Fibroblast of the conjunctiva (primary cell): ENCODE measurements around the gene NT5DC1.

Experiments
- DNase-seq: peaks from one replicate; pipeline ENCODE4 v3.0.0-alpha.2; 2010; ENCODE audit warnings: low read depth

Gene NT5DC1

DNA sequence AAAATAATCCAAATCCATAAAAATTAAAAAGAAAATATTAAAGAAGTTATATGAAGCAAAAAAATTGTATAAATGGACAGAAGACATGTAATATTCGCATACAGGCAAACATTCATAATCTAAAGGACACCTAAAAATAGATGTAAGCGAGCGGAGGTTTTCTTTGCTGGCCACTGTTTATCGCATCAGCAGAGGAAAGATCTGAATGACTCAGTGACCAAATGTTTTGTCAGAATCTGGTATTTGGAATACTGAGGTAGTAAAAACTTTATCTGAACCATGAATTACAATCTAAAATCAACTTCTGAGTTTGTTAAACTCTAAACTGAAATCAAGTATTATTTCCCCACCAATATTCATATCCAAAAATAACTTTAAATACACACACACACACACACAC, 145.4 kb downstream of the NT5DC1 start:
- DNase-seq: no peak

DNA sequence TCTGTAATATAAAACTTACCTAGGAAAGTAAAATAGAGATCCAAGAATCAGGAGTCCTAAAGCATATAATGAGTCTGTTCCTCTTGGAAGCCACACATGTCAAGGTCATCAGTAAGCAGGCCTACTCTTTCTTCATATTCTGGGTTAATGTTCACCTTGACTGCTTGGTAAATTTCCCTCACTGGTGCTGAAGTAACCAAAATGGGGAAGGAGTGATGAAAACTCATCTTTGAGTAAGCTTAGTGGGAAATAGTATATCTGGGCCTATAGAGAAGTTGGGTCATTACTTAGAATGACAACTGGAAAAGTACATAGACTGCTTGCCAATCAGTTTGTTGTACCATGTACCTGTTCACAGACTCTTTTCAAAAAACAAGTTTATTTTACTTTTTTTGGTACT, 146.6 kb downstream of the NT5DC1 start:
- no peak for DNase-seq

DNA sequence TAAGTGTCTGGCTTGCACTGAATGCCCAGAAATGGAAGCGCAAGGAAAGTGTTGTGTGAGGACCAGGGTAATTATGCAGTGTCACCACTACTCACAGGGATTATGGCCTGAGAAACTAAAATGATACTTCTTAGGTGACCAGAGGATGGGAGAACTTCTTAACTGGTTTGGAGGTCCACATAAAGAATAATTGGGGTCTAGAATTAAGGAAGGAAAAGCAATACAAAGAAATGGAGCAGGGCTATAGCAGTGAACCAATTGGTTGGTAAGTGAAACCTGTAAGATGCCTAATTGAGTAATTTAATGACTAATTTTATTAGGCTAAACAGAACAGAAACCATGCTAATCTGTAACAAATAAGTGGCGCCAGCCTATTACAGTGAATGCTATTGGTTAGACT, 147.9 kb downstream of the NT5DC1 start:
- DNase-seq: no peak

DNA sequence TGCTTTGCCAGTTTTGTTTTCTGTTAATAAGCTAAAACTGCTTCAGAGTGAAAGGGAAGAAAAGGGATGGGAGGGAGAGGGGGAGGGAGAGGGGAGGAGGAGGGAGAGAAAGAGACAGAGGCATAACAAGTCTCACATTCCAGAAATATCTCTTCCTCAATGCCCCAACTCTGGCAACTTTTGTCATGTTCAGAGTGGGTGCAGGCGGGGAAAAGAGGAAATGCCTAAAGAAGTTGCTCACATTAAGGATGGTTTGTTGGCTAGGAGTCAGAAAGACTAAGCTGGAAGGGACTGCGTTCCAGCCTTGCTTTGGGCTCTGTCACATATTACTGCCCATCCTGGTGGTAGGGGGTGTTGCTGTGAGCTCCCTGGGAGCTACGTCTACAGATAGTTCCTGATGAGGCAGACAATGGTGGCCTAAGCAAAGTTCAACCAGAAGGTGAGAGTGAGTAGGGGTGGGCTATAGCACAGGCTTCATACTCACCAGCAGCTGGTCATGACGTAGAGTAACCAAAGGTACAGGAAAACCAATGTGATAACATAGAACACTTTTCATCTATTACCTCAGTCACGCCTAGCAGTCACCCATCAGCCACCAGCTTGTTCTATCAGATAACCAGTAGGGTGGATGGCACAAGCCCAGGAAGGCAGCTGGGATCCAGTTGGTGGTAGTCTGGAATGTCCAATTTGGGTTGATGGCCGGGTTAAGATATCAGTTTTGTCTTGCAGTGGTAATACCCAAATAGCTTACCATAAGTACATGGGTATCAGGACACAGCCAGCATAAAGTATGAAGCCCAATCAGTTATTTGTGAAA, 151.1 kb downstream of the NT5DC1 start:
- no peak for DNase-seq

DNA sequence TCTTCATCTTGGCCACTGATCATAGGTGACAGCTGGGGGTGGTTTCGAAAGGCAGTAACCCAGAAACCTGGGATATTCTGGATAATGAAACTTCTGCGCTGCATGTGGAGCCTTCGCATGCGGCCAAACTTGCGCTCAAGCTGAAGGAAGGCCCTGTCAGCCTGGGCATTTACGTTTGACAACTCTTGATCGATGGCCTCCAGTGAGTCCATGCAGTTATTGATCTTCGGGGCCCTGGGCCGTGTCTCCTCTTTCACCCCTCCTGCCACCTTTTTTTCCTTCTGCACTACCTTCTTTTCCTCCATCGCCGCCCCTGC, 152.5 kb downstream of the NT5DC1 start:
- no peak for DNase-seq

GRCh38 chr6:116253505-116254296, 153.0 kb downstream of the NT5DC1 start, which contains the start of gene TSPYL4:
TSS of gene TSPYL4 (minus strand) at chr6:116254075. CDS start at chr6:116254008, 67 bp downstream.
- peak; percentile 94 for DNase-seq

DNA sequence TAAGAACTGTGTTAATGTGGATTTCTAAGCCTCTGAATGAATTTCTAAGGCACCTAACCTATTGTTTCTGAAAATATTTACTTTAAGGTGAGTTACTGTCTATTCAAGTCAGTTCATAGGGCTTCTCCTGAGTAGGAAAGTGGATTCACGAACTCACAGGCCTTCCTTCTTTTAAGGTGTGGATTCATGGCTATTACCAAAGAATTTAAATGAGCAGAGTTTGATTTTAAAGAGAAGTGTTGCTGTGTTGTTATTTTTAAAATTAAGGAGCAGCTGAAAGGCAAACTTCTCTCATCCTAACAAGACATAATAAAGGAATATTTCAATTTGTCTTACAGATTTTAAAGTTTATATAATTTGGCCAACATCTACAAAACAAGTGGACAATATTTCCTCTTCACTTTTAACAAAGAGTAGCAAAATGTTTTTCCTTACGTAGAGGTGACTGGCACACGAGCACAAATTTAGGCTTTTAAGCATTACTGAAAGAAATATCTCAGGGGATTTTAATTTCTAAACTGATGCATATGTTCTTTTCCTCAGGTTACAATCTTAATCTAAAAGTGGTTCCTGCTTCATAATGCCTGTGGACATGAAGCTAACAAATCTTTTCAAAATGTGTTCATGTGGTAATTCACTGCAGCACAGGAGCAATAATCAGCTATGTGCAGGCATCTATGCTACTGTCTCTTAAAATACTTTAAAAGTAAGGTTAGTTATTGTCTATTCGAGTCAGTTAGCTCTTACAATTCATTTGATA, 153.8 kb downstream of the NT5DC1 start:
- no peak for DNase-seq

DNA sequence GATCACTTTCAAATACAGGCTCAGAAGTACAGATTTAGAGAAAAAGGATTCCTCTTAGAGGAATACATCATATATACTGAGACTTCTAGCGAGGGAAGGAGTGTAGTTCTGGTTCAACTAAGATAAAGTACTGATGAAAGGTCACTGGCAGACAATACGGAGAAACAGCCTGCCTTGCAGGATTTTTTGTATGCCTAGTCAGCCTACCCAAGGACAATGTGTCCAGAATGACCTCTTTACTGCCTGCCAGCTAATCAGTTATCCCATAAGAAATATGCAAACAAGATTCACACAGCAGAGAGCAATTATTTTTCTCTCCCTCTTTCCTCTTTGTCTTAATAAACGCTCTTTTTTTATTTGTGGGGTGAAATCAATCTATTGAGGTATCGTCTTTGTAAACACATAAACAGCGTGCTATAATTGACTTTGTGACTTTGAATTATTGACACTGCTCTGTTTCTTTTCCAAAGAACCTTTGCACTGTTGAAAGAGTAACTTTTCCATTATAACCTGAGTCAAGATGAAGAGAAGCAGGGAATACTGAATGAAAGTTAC, 154.7 kb downstream of the NT5DC1 start:
- no peak for DNase-seq

DNA sequence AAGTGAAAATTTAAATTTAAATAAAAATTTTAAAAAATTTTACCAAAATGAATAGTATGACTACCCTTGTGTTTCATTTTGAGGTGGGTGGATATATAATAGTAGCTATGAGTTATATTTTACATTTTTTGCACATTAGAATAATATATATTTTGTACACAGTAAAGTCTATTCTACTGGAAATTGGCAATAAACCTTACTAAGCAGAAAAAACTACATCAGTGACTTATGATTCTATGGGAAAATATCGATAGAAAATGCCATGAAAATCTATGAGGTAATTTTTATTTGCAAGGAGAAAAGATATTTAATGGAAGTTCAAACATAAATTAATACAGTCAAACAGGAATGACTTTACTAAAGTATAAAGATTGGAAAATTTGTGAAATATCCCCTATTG, 156.0 kb downstream of the NT5DC1 start:
- no peak for DNase-seq

DNA sequence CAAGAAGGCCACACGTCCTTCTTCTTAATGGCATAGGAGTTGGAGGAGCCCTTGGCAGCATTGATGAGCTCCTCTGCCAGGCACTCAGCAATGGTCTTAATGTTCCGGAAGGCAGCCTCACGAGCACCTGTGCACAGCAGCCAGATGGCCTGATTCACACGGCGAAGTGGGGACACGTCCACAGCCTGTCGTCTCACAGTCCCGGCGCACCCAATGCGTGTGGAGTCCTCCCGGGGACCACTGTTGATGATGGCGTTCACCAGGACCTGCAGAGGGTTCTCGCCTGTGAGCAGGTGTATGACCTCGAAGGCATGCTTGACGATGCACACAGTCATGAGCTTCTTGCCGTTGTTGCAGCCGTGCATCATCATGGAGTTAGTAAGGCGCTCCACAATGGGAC, 157.9 kb downstream of the NT5DC1 start:
- DNase-seq: no peak

DNA sequence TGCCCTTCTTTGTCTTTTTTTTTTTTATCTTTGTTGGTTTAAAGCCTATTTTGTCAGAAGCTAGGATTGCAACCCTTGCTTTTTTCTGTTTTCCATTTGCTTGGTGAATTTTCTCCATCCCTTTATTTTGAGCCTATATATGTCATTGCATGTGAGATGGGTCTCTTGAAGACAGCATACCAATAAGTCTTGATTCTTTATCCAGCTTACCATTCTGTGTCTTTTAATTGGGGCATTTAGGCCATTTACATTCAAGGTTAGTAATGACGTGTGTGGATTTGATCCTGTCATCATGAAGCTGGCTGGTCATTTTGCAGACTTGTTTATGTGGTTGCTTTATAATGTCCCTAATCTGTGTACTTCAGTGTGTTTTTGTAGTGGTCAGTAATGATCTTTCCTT, 162.7 kb downstream of the NT5DC1 start:
- no peak for DNase-seq

DNA sequence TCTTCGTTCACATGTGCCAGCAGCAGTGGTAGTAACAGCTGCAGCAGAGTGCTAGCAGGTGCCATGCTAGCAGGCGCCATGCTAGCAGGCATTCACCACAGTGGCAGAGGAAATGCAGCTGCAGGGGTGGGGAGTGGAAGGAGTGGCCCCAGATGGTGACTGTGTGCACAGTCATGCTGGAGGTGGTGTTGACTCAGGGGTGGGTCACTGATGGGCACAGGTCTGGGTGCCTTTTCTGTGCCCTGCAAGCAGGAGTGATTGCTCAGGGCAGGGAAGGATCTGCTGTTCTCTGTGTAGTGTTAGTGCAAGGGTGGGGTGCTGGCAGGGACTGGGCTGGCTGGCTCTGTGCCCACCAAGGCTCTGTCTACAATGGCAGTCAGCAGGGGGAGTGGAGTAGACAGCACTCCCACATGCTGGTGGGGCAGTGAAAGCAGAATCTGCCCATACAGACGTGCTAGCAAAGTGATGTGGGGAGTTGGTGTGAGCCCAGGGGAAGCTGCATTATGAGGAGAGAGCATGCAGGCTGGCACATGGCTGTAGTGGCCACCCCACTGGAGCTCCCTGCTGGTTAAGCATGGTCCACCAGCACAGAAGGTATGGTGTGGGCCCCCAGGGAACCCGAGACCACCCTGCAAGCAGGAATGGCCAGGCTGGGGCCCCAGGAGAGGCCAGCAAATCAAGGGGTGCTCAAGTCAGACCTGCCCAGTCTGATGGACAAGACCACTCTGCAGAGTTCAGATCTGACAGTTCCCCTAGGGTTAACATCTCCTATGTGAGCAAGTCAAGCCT, 164.6 kb downstream of the NT5DC1 start:
- DNase-seq: no peak

GRCh38 chr6:116266803-116267202, 166.2 kb downstream of the NT5DC1 start:
- no peak for DNase-seq

GRCh38 chr6:116267836-116268588, 167.4 kb downstream of the NT5DC1 start:
- DNase-seq: no peak

- DNase-seq: peak; percentile 79
Measured at GRCh38 chr6:116268589-116269293, 168.1 kb downstream of the NT5DC1 start.

- DNase-seq: no peak
Measured at GRCh38 chr6:116271149-116271708, 170.6 kb downstream of the NT5DC1 start.

DNA sequence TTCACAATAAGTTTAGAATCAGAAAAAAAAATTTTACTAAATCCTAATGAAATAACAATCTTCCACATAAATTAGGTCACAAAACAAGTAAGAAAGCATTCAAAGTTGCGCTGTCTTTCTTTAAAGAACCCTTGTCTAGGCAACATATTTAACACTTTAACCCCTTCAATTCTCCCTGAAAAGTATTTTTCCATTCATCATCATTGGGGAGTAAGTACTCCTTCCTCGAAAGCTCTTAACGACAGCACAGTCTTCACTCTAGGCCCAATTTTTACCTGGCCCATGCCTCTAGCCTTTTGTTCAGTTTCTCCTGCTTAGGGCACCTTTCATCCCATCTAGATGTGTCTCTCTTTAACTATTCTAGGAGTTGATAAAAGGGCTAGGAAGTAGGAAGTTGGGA, 176.5 kb downstream of the NT5DC1 start:
- no peak for DNase-seq

DNA sequence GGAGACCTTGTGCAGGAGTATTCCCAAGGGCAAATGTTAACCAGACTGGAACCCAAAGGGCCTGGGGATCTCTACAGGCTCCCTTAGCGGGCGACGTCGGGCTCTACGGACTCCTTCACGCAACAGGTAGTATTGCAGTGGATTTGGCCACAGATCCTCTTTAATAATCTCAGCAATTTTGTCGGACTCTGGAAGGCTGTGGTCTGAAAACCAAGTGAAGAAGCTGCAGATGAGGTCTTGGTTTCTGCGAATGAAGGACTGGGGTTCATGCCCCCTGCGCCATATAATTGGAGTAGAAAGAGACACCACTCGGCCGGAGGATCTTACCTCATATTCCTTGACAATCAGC, 177.8 kb downstream of the NT5DC1 start:
- no peak for DNase-seq

- DNase-seq: peak; percentile 21
Measured at GRCh38 chr6:116278854-116279231, 178.2 kb downstream of the NT5DC1 start.
